Neural cell (in vitro differentiated cells): Measurements from ENCODE around the gene STN1. TPM values are rescaled to one million over a fixed set of nuclear protein-coding genes. Genes with fewer than 3 reads are reported as not detected.

Experiments used
- H2AFZ ChIP-seq: fragments of 200-600, 300-800 bp; sonication (generic), shearing (Covaris generic); 2 replicates; pipeline ENCODE4 v1.6.0; 2014; ENCODE audit warnings: low read depth, mild to moderate bottlenecking, antibody characterized with exemption, low read length, moderate library complexity
- H3F3A ChIP-seq: fragments of 200-600 bp; shearing (Covaris generic); 2 replicates; pipeline ENCODE4 v1.6.1; 2016; ENCODE audit warnings: mild to moderate bottlenecking, moderate library complexity, mixed read lengths, antibody characterized with exemption, low read length; ENCODE audit not compliant: insufficient read depth, poor library complexity, severe bottlenecking
- H3K27ac ChIP-seq: fragments of 200-600, 300-800 bp; sonication (generic), shearing (Covaris generic); 2 replicates; pipeline ENCODE4 v1.5.1; 2014; ENCODE audit warnings: mild to moderate bottlenecking, low read length, moderate library complexity
- H3K27me3 ChIP-seq: fragments of 300-800, 200-600 bp; sonication (generic), shearing (Covaris generic); 2 replicates; pipeline ENCODE4 v1.6.0; 2014; ENCODE audit warnings: mild to moderate bottlenecking, low read depth, low read length, moderate library complexity; ENCODE audit not compliant: insufficient read depth
- H3K36me3 ChIP-seq: fragments of 300-800, 200-600 bp; sonication (generic), shearing (Covaris generic); 2 replicates; pipeline ENCODE4 v1.5.1; 2014; ENCODE audit warnings: mild to moderate bottlenecking, antibody characterized with exemption, low read length, moderate library complexity; ENCODE audit not compliant: insufficient read depth
- H3K4me2 ChIP-seq: fragments of 300-800, 200-600 bp; sonication (generic), shearing (Covaris generic); 2 replicates; pipeline ENCODE4 v1.6.0; 2014; ENCODE audit warnings: mild to moderate bottlenecking, low read length
- H3K4me3 ChIP-seq: fragments of 300-800, 200-600 bp; sonication (generic), shearing (Covaris generic); 2 replicates; pipeline ENCODE4 v1.5.1; 2014; ENCODE audit warnings: mild to moderate bottlenecking, low read length, moderate library complexity
- H3K79me2 ChIP-seq: fragments of 200-600 bp; shearing (Covaris generic); replicated peaks from 2 replicates; pipeline ENCODE4 v1.6.0; 2014; ENCODE audit warnings: mild to moderate bottlenecking, low read length, moderate library complexity; ENCODE audit not compliant: insufficient read depth
- H3K9ac ChIP-seq: fragments of 300-800, 200-600 bp; sonication (generic), shearing (Covaris generic); 2 replicates; pipeline ENCODE4 v1.6.1; 2016; ENCODE audit warnings: mild to moderate bottlenecking, low read length, mixed read lengths
- H3K9me2 ChIP-seq: fragments of 200-600 bp; shearing (Covaris generic); 2 replicates; pipeline ENCODE4 v1.6.1; 2016; ENCODE audit warnings: mild to moderate bottlenecking, low read length, mixed read lengths; ENCODE audit not compliant: insufficient read depth
- H3K9me3 ChIP-seq: fragments of 200-600, 300-800 bp; sonication (generic), shearing (Covaris generic); 2 replicates; pipeline ENCODE4 v1.6.1; 2016; ENCODE audit warnings: mild to moderate bottlenecking, mixed run types, low read length, moderate library complexity, mixed read lengths
- H4K20me1 ChIP-seq: fragments of 200-600 bp; shearing (Covaris generic); 2 replicates; pipeline ENCODE4 v1.6.1; 2016; ENCODE audit warnings: mild to moderate bottlenecking, mixed run types; ENCODE audit not compliant: insufficient read depth
- EP300 ChIP-seq: fragments of 450-650 bp; conservative IDR thresholded peaks from 2 replicates; pipeline ENCODE4 v1.6.1; 2014; ENCODE audit warnings: antibody characterized with exemption, mild to moderate bottlenecking, moderate library complexity; ENCODE audit not compliant: poor library complexity, severe bottlenecking
- EZH2 ChIP-seq: fragments of 200-600, 300-800 bp; shearing (Covaris generic), sonication (generic); IDR thresholded peaks from 2 replicates; pipeline ENCODE4 v1.6.1; 2014; ENCODE audit warnings: antibody characterized with exemption, low read length, borderline replicate concordance, mild to moderate bottlenecking; ENCODE audit not compliant: insufficient read depth, poor library complexity, severe bottlenecking
- MXI1 ChIP-seq: fragments of 450-650 bp; conservative IDR thresholded peaks from 2 replicates; pipeline ENCODE4 v1.6.1; 2014; ENCODE audit warnings: antibody characterized with exemption, mild to moderate bottlenecking; ENCODE audit not compliant: poor library complexity, severe bottlenecking
- POLR2AphosphoS5 ChIP-seq: IDR thresholded peaks from 2 replicates; pipeline ENCODE4 v1.6.1; 2012
- RAD21 ChIP-seq: fragments of 450-650 bp; conservative IDR thresholded peaks from 2 replicates; pipeline ENCODE4 v1.6.1; 2014; ENCODE audit warnings: antibody characterized with exemption, mild to moderate bottlenecking, moderate library complexity
- SMC3 ChIP-seq: fragments of 450-650 bp; conservative IDR thresholded peaks from 2 replicates; pipeline ENCODE4 v1.6.1; 2014; ENCODE audit warnings: antibody characterized with exemption, mild to moderate bottlenecking, moderate library complexity; ENCODE audit not compliant: poor library complexity
- TAF1 ChIP-seq: IDR thresholded peaks from 2 replicates; pipeline ENCODE4 v1.6.1; 2012; ENCODE audit warnings: low read depth
- polyA plus RNA-seq: library from polyadenylated mRNA; depleted of rRNA; stranded (reverse); fragments of >200 nt; gene quantifications from 2 replicates; pipeline ENCODE4 v1.2.3, GENCODE V29; 2014
- TF ChIP-seq, protein P1 (sequence below): IDR thresholded peaks from 2 replicates; pipeline ENCODE4 v1.6.1; 2012; ENCODE audit warnings: borderline replicate concordance
- TF ChIP-seq, protein P2 (sequence below): fragments of 450-650 bp; IDR thresholded peaks from 2 replicates; pipeline ENCODE4 v1.5.1; 2014; ENCODE audit warnings: antibody characterized with exemption, mild to moderate bottlenecking, moderate library complexity; ENCODE audit not compliant: poor library complexity, severe bottlenecking

Gene STN1
- polyA plus RNA-seq, 1 donor from 2014 or later: 9.4 TPM

DNA sequence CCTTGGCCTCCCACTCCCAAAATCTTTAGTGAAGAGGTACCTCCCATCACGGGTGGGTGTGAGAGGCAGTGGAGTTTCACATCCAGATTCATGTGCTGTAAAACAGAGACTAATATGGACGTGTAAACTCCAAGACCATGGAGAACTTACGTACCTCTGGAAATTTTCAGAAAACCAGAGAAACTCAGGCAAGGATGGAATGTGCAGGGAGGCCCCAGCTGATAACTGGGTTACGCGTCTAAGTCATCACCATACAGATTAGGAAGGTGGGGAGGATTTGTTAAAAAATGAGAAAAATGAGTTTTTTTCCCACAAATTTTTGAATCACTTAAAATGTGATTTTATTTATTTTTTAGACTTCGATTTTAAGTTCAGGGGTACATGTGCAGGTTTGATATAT lies 16.3 kb upstream of the STN1 start:
- Histone ChIP-seq H3K4me2 (no peak overlapping the region), H4K20me1 (no peaks in the 10 kb centered on the region), H3K9me2 (no peaks in the 10 kb centered on the region), H3F3A (peaks cover 4% of the 10 kb centered on the region), H3K36me3 (no peaks in the 10 kb centered on the region), H3K27me3 (no peaks in the 10 kb centered on the region), H3K27ac (no peak overlapping the region), H3K4me3 (no peak overlapping the region), H3K79me2 (no peaks in the 10 kb centered on the region), H2AFZ (no peak overlapping the region), H3K9me3 (no peaks in the 10 kb centered on the region), H3K9ac (no peak overlapping the region)
- TF ChIP-seq, protein P1, sequence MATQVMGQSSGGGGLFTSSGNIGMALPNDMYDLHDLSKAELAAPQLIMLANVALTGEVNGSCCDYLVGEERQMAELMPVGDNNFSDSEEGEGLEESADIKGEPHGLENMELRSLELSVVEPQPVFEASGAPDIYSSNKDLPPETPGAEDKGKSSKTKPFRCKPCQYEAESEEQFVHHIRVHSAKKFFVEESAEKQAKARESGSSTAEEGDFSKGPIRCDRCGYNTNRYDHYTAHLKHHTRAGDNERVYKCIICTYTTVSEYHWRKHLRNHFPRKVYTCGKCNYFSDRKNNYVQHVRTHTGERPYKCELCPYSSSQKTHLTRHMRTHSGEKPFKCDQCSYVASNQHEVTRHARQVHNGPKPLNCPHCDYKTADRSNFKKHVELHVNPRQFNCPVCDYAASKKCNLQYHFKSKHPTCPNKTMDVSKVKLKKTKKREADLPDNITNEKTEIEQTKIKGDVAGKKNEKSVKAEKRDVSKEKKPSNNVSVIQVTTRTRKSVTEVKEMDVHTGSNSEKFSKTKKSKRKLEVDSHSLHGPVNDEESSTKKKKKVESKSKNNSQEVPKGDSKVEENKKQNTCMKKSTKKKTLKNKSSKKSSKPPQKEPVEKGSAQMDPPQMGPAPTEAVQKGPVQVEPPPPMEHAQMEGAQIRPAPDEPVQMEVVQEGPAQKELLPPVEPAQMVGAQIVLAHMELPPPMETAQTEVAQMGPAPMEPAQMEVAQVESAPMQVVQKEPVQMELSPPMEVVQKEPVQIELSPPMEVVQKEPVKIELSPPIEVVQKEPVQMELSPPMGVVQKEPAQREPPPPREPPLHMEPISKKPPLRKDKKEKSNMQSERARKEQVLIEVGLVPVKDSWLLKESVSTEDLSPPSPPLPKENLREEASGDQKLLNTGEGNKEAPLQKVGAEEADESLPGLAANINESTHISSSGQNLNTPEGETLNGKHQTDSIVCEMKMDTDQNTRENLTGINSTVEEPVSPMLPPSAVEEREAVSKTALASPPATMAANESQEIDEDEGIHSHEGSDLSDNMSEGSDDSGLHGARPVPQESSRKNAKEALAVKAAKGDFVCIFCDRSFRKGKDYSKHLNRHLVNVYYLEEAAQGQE: no peak
- TF ChIP-seq SMC3: no peak
- TF ChIP-seq TAF1: no peak
- no peak for TF ChIP-seq EZH2
- TF ChIP-seq POLR2AphosphoS5: no peak
- TF ChIP-seq, protein P2, sequence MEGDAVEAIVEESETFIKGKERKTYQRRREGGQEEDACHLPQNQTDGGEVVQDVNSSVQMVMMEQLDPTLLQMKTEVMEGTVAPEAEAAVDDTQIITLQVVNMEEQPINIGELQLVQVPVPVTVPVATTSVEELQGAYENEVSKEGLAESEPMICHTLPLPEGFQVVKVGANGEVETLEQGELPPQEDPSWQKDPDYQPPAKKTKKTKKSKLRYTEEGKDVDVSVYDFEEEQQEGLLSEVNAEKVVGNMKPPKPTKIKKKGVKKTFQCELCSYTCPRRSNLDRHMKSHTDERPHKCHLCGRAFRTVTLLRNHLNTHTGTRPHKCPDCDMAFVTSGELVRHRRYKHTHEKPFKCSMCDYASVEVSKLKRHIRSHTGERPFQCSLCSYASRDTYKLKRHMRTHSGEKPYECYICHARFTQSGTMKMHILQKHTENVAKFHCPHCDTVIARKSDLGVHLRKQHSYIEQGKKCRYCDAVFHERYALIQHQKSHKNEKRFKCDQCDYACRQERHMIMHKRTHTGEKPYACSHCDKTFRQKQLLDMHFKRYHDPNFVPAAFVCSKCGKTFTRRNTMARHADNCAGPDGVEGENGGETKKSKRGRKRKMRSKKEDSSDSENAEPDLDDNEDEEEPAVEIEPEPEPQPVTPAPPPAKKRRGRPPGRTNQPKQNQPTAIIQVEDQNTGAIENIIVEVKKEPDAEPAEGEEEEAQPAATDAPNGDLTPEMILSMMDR: no peak
- TF ChIP-seq MXI1: no peak
- TF ChIP-seq EP300: no peak
- TF ChIP-seq RAD21: no peak

DNA sequence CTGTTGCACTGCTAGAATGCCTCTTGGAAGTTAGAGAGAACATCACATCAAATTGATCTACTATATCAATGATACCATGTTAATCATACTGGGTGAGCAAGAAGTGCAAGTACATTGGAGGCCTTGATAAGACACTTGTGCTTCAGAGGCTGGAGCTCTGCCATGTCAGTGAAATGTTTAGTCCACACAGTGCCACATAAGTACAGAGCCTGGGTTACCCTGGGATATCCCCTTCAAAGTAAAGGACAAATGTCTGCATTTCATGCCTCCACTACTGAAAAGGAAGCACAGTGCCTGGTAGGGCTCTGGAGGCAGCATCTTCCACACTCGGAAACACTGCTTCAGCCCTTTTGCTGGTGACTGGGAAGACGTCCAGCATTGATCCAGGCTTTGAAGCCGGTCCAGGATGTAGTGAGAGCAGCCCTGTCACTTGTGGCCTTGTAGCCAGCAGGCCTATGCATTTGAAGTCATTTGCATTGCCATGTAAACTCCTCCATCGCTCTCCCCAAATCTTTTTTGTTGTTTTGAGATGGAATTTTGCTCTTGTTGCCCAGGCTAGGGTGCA lies 15.7 kb upstream of the STN1 start:
- H3K9me3 ChIP-seq: no peaks in the 10 kb centered on the region
- H2AFZ ChIP-seq: no peak overlapping the region
- no peak overlapping the region for H3K4me2 ChIP-seq
- H3F3A ChIP-seq: peaks cover 4% of the 10 kb centered on the region
- TF ChIP-seq TAF1 (no peak), EP300 (no peak), SMC3 (no peak), RAD21 (no peak), MXI1 (no peak)
- H3K9me2 ChIP-seq: no peaks in the 10 kb centered on the region
- no peaks in the 10 kb centered on the region for H3K79me2 ChIP-seq
- no peaks in the 10 kb centered on the region for H3K27me3 ChIP-seq
- H3K9ac ChIP-seq: no peak overlapping the region
- no peak overlapping the region for H3K27ac ChIP-seq
- H4K20me1 ChIP-seq: no peaks in the 10 kb centered on the region
- no peak overlapping the region for H3K4me3 ChIP-seq
- H3K36me3 ChIP-seq: no peaks in the 10 kb centered on the region
